ENCODE results near the gene USP48.

- TF ChIP-seq, protein P1, sequence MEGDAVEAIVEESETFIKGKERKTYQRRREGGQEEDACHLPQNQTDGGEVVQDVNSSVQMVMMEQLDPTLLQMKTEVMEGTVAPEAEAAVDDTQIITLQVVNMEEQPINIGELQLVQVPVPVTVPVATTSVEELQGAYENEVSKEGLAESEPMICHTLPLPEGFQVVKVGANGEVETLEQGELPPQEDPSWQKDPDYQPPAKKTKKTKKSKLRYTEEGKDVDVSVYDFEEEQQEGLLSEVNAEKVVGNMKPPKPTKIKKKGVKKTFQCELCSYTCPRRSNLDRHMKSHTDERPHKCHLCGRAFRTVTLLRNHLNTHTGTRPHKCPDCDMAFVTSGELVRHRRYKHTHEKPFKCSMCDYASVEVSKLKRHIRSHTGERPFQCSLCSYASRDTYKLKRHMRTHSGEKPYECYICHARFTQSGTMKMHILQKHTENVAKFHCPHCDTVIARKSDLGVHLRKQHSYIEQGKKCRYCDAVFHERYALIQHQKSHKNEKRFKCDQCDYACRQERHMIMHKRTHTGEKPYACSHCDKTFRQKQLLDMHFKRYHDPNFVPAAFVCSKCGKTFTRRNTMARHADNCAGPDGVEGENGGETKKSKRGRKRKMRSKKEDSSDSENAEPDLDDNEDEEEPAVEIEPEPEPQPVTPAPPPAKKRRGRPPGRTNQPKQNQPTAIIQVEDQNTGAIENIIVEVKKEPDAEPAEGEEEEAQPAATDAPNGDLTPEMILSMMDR (IDR thresholded peaks at IDR 0.05), result no peak
- no peak for TF ChIP-seq RAD21 (conservative IDR thresholded peaks at IDR 0.05 in 1 of 2, IDR thresholded peaks at IDR 0.05 in 1 of 2)
- TF ChIP-seq POLR2A (IDR thresholded peaks at IDR 0.05; ENCODE audit: low read length), result no peak
- no peak for TF ChIP-seq ZC3H11A (IDR thresholded peaks at IDR 0.05)
- no peak for TF ChIP-seq CHD4 (IDR thresholded peaks at IDR 0.05; ENCODE audit: borderline replicate concordance)
- no peak for TF ChIP-seq EP300 (IDR thresholded peaks at IDR 0.05)
- no peak for TF ChIP-seq SMC3 (IDR thresholded peaks at IDR 0.05)
- TF ChIP-seq, protein P2, sequence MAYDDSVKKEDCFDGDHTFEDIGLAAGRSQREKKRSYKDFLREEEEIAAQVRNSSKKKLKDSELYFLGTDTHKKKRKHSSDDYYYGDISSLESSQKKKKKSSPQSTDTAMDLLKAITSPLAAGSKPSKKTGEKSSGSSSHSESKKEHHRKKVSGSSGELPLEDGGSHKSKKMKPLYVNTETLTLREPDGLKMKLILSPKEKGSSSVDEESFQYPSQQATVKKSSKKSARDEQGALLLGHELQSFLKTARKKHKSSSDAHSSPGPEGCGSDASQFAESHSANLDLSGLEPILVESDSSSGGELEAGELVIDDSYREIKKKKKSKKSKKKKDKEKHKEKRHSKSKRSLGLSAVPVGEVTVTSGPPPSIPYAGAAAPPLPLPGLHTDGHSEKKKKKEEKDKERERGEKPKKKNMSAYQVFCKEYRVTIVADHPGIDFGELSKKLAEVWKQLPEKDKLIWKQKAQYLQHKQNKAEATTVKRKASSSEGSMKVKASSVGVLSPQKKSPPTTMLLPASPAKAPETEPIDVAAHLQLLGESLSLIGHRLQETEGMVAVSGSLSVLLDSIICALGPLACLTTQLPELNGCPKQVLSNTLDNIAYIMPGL (CRISPR knock-in tag; IDR thresholded peaks at IDR 0.05; ENCODE audit: borderline replicate concordance), result no peak
- TF ChIP-seq PBX3 (IDR thresholded peaks at IDR 0.05), result no peak
- no peak for TF ChIP-seq POLR2AphosphoS2 (conservative IDR thresholded peaks at IDR 0.05; ENCODE audit: low read length)
- TF ChIP-seq KDM1A (IDR thresholded peaks at IDR 0.05; ENCODE audit: low read depth), result no peak
- TF ChIP-seq RFX5 (IDR thresholded peaks at IDR 0.05), result no peak
Observed at GRCh38 chr1:21671915-21672314, 111.0 kb downstream of the USP48 start.
